LNCAP (cell line): ENCODE results near the gene SLFN12L.

Experiments
- TF ChIP-seq, protein P1 (sequence below): fragments of 450-650 bp; IDR thresholded peaks from 2 replicates; pipeline ENCODE4 v1.5.1; 2017; ENCODE audit warnings: mild to moderate bottlenecking

The SLFN12L gene

DNA sequence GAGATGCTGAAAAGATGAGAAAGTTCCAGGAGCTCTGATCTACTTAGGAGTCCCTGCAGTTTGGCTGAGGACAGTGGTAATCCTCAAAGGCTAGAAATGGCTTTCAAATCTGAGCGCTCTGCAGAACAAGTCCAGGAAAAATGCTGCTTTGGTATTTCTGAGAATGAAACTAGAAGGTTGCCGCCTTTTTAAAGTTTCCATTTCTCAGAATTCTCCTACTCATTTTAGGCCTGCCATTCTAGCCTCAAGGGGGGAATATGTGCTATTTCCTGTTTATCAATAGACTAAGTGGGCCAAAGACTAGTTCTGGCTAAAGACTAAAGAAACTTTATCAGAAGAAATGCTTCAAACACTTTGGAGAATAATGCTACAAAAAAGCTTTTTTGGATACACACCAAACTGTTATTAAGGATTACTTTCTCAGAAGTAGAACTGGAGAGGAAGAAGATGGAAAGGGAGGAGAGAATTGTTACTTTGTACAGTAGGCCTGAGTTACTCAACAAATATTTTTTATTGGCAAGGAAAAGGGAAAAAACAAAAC is at the start of gene SLFN12L:
Gene SLFN12L, minus strand, starts transcription at position 78 of the 541 bp plus-strand sequence. CDS start 15,314 bp downstream, outside the sequence.
- TF ChIP-seq, protein P1, sequence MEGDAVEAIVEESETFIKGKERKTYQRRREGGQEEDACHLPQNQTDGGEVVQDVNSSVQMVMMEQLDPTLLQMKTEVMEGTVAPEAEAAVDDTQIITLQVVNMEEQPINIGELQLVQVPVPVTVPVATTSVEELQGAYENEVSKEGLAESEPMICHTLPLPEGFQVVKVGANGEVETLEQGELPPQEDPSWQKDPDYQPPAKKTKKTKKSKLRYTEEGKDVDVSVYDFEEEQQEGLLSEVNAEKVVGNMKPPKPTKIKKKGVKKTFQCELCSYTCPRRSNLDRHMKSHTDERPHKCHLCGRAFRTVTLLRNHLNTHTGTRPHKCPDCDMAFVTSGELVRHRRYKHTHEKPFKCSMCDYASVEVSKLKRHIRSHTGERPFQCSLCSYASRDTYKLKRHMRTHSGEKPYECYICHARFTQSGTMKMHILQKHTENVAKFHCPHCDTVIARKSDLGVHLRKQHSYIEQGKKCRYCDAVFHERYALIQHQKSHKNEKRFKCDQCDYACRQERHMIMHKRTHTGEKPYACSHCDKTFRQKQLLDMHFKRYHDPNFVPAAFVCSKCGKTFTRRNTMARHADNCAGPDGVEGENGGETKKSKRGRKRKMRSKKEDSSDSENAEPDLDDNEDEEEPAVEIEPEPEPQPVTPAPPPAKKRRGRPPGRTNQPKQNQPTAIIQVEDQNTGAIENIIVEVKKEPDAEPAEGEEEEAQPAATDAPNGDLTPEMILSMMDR: no peak

GRCh38 chr17:35586569-35587073 is 49.1 kb upstream of the SLFN12L start:
- TF ChIP-seq, protein P1: no peak

GRCh38 chr17:35584061-35584460 is 46.6 kb upstream of the SLFN12L start:
- TF ChIP-seq, protein P1: no peak

GRCh38 chr17:35578929-35579432 is 41.5 kb upstream of the SLFN12L start:
- TF ChIP-seq, protein P1: no peak

DNA sequence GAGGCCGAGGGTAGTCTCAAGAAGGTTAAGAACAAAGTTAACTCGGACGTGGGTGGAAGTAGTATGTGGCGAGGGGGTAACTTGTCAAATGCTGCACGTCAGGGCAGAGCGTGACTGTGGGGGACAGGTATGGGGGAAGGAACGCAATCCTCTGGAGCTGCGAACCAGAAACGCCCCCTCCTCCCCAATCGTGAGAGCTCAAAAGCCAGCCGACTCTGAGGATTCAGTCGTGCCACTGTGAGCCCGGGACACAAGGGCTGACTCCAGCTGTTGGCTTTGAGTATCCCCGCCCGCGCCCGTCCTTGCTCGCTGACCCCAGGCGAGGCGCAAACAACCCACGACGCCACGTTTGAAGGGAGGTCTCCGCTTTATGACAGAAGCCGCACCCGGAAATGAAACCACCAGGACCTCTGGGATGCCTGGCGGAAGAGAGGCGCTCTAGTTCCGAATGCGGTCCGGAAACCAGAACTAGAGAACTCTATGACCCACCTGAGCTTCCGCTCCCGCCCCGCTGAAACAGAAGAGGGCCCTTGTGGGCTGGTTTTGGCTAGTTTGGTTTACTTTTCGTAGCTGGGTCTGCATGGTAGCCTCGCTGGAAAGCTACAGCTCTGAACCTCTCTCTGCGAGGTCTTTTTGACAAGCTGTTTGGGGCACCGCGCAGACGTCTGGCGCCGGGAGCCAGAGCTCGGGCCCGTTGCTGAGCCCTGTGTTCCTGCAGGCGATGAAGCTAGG is 40.9 kb upstream of the SLFN12L start, which contains the start of gene PEX12:
Gene PEX12, minus strand, starts transcription at position 375 of the 732 bp plus-strand sequence. CDS start 550 bp downstream, outside the sequence.
- TF ChIP-seq, protein P1: no peak

DNA sequence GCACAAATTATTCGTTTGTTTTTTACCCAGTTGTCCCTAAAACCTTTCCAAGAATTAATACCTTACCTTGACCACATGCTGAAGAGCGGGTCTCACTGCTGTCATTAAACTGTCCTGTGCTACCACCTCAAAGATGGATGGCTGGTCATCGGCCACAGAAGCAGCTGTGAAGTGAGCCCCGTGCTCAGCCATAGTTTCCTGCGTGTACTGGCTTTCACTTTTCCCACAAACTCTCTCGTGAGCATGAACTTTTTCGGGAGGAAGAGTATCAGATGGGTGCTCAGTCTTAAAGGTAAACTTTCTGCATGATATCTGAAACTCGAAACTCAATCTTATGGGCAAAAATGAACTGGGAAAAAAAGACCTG is 40.3 kb upstream of the SLFN12L start:
- TF ChIP-seq, protein P1: no peak

GRCh38 chr17:35575759-35576158 is 38.3 kb upstream of the SLFN12L start:
- TF ChIP-seq, protein P1: no peak
